K562 (cell line): ENCODE results near the gene VSIG10. TPM values are rescaled to one million over a fixed set of nuclear protein-coding genes. Genes with fewer than 3 reads are reported as not detected.

Source experiments
- CHD1 ChIP-seq: fragments of 200-600 bp; sonication (generic); IDR thresholded peaks from one replicate; pipeline ENCODE4 v1.6.1; 2012; ENCODE audit warnings: mild to moderate bottlenecking, moderate library complexity, low read length, inconsistent platforms
- MGA ChIP-seq: fragments of 450-650 bp; IDR thresholded peaks from 2 replicates; pipeline ENCODE4 v1.6.1; 2016; ENCODE audit warnings: mild to moderate bottlenecking, moderate library complexity
- NFE2L1 ChIP-seq: fragments of 450-650 bp; IDR thresholded peaks from 2 replicates; pipeline ENCODE4 v1.6.1; 2016; ENCODE audit warnings: missing genetic modification characterization, low read depth, mild to moderate bottlenecking, missing compliant biosample characterization, moderate library complexity, borderline replicate concordance
- RUNX1 ChIP-seq: sonication (generic); IDR thresholded peaks from 2 replicates; pipeline ENCODE4 v1.6.1; 2016; ENCODE audit warnings: antibody characterized with exemption, low read depth
- TFAM ChIP-seq: fragments of 250-450 bp; sonication (Bioruptor Pico); conservative IDR thresholded peaks from 2 replicates; pipeline ENCODE4 v1.5.0; 2021; ENCODE audit warnings: mild to moderate bottlenecking, moderate library complexity
- ZNF609 ChIP-seq: sonication (generic); formaldehyde crosslinking; IDR thresholded peaks from 2 replicates; pipeline ENCODE4 v1.8.1; 2023; ENCODE audit warnings: missing genetic modification reagents, mild to moderate bottlenecking, borderline replicate concordance
- ZNF639 ChIP-seq, 2 experiments: fragments of 200-800 bp in 1 of 2; sonication (Bioruptor generic) in 1 of 2; sonication (generic) in 1 of 2; formaldehyde crosslinking in 1 of 2; IDR thresholded peaks in 1 of 2; conservative IDR thresholded peaks in 1 of 2; 2 replicates each; pipeline versions ENCODE4 v1.5.0 to v1.6.1; 2016 to 2020; ENCODE audit warnings: missing compliant biosample characterization in 1 of 2, missing genetic modification characterization in 1 of 2, missing genetic modification reagents in 1 of 2
- polyA plus RNA-seq, 8 experiments: library from polyadenylated mRNA; depleted of rRNA in 4 of 8; stranded (reverse) in 5 of 8; unstranded in 3 of 8; fragments of >200 nt; fragmentation: Nextera tagmentation in 2 of 8; fragmentation: Illumina TruSeq in 1 of 8; extraction: Ambion mirVana in 2 of 8; extraction: Trizol in 1 of 8; gene quantifications; 2 replicates each; pipeline versions ENCODE4 v1.2.1 to v1.2.3, GENCODE V29; 2011 to 2014; ENCODE audit warnings: inconsistent platforms in 1 of 8, missing spikeins in 1 of 8
- total RNA-seq, 7 experiments: library from RNA; depleted of rRNA in 6 of 7; stranded (reverse); fragments of >200 nt in 6 of 7; fragmentation: Illumina TruSeq in 2 of 7; extraction: Trizol in 2 of 7; gene quantifications; 2 replicates each; pipeline versions ENCODE4 v1.2.1 to v1.2.3, GENCODE V29; 2011 to 2021; ENCODE audit warnings: low replicate concordance in 1 of 7

The VSIG10 gene
- total and polyA plus RNA-seq, 9 of the 15 experiments (the other 6 are each of a cell fraction or from before 2014, with no cell fraction given), result 4.1 to 8.8 (median 4.7) TPM

- TF ChIP-seq MGA (no peak), NFE2L1 (tag) (no peak), ZNF639 (CRISPR knock-in tag; conservative IDR thresholded peaks at IDR 0.05 in 1 of 2, IDR thresholded peaks at IDR 0.05 in 1 of 2) (peak in 1 of 2 experiments; percentile 97; a peak in 2 of 4 replicates), RUNX1 (no peak), TFAM (no peak), ZNF609 (CRISPR knock-in tag) (no peak), CHD1 (no peak)
These were observed 42.6 kb downstream of the VSIG10 start, which contains the start of gene WSB2 (continued) for GRCh38 chr12:118061011-118061872.
